OCI-LY3 (cell line): Measurements from ENCODE around the gene RPS6KA1.

Experiments
- EZH2phosphoT487 ChIP-seq: fragments of 200-600 bp; shearing (Covaris generic); IDR thresholded peaks from 2 replicates; pipeline ENCODE4 v1.6.1; 2018; ENCODE audit warnings: antibody characterized with exemption, mixed run types, low read depth
- TF ChIP-seq, protein P1 (sequence below): fragments of 200-600, 300-600 bp; sonication (generic); IDR thresholded peaks from 2 replicates; pipeline ENCODE4 v1.5.1; 2014; ENCODE audit warnings: antibody characterized with exemption, low read length, low read depth

GRCh38 chr1:26516987-26517765, 12.4 kb upstream of the RPS6KA1 start:
- TF ChIP-seq, protein P1, sequence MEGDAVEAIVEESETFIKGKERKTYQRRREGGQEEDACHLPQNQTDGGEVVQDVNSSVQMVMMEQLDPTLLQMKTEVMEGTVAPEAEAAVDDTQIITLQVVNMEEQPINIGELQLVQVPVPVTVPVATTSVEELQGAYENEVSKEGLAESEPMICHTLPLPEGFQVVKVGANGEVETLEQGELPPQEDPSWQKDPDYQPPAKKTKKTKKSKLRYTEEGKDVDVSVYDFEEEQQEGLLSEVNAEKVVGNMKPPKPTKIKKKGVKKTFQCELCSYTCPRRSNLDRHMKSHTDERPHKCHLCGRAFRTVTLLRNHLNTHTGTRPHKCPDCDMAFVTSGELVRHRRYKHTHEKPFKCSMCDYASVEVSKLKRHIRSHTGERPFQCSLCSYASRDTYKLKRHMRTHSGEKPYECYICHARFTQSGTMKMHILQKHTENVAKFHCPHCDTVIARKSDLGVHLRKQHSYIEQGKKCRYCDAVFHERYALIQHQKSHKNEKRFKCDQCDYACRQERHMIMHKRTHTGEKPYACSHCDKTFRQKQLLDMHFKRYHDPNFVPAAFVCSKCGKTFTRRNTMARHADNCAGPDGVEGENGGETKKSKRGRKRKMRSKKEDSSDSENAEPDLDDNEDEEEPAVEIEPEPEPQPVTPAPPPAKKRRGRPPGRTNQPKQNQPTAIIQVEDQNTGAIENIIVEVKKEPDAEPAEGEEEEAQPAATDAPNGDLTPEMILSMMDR = no peak
- TF ChIP-seq EZH2phosphoT487 = no peak
